Glutamatergic neuron (in vitro differentiated cells): ENCODE data around the gene VWA2. TPM values are rescaled to one million over a fixed set of nuclear protein-coding genes. Genes with fewer than 3 reads are reported as not detected.

Experiments used
- DNase-seq: peaks from one replicate; pipeline ENCODE4 v3.0.0; 2022
- H3K27ac Mint-ChIP-seq: one replicate; pipeline ENCODE4 v1.8.0; 2020; ENCODE audit warnings: mild to moderate bottlenecking, mixed read lengths, inconsistent platforms; ENCODE audit not compliant: unreplicated experiment
- H3K27me3 Mint-ChIP-seq: one replicate; pipeline ENCODE4 v1.8.0; 2020; ENCODE audit warnings: mild to moderate bottlenecking, moderate library complexity, mixed read lengths, inconsistent platforms; ENCODE audit not compliant: unreplicated experiment
- H3K36me3 Mint-ChIP-seq: one replicate; pipeline ENCODE4 v1.8.0; 2020; ENCODE audit warnings: mild to moderate bottlenecking, mixed read lengths, inconsistent platforms; ENCODE audit not compliant: unreplicated experiment
- H3K4me1 Mint-ChIP-seq: one replicate; pipeline ENCODE4 v1.8.0; 2020; ENCODE audit warnings: mild to moderate bottlenecking, low read depth, mixed read lengths, inconsistent platforms; ENCODE audit not compliant: unreplicated experiment
- H3K4me3 Mint-ChIP-seq: one replicate; pipeline ENCODE4 v1.8.0; 2020; ENCODE audit warnings: mild to moderate bottlenecking, mixed read lengths, inconsistent platforms; ENCODE audit not compliant: unreplicated experiment
- H3K9me3 Mint-ChIP-seq: one replicate; pipeline ENCODE4 v1.8.0; 2020; ENCODE audit warnings: mild to moderate bottlenecking, moderate library complexity, mixed read lengths, inconsistent platforms; ENCODE audit not compliant: unreplicated experiment
- CTCF ChIP-seq: fragments of 200-600 bp; sonication (generic); IDR thresholded peaks from one replicate; pipeline ENCODE4 v1.5.0; 2021; ENCODE audit not compliant: partially characterized antibody, unreplicated experiment
- total RNA-seq: library from RNA; stranded (reverse); fragmentation: NEBNext Ultra II Directional; extraction: Animal tissue kit (Norgen Biotek cat#: 25700); gene quantifications from one replicate; pipeline ENCODE4 v1.2.1, GENCODE V29; 2021; ENCODE audit not compliant: unreplicated experiment

VWA2 gene
- total RNA-seq, 1 donor from 2014 or later: not detected

- DNase-seq: no peak
- Mint-ChIP-seq H3K4me1 (no peaks in the 10 kb centered on the region), H3K9me3 (no peaks in the 10 kb centered on the region), H3K4me3 (no peak overlapping the region), H3K27me3 (peaks cover 4% of the 10 kb centered on the region), H3K36me3 (no peaks in the 10 kb centered on the region), H3K27ac (no peak overlapping the region)
- no peak for TF ChIP-seq CTCF
Observed at GRCh38 chr10:114257498-114257897, 18.4 kb downstream of the VWA2 start.

- TF ChIP-seq CTCF: no peak
- Mint-ChIP-seq H3K4me1 (no peaks in the 10 kb centered on the region), H3K36me3 (no peaks in the 10 kb centered on the region), H3K9me3 (no peaks in the 10 kb centered on the region), H3K27me3 (peaks cover 4% of the 10 kb centered on the region), H3K27ac (no peak overlapping the region), H3K4me3 (no peak overlapping the region)
- no peak for DNase-seq
Observed at GRCh38 chr10:114258274-114258840, 19.3 kb downstream of the VWA2 start.

- H3K27ac Mint-ChIP-seq: no peak overlapping the region
- TF ChIP-seq CTCF: no peak
- DNase-seq: no peak
- H3K36me3 Mint-ChIP-seq: no peaks in the 10 kb centered on the region
- H3K4me3 Mint-ChIP-seq: no peak overlapping the region
- no peaks in the 10 kb centered on the region for H3K4me1 Mint-ChIP-seq
- H3K9me3 Mint-ChIP-seq: no peaks in the 10 kb centered on the region
- H3K27me3 Mint-ChIP-seq: no peaks in the 10 kb centered on the region
Observed at GRCh38 chr10:114259824-114260223, 20.8 kb downstream of the VWA2 start.

GRCh38 chr10:114260366-114260765 is 21.3 kb downstream of the VWA2 start:
- DNase-seq: no peak
- Mint-ChIP-seq H3K27ac (no peak overlapping the region), H3K9me3 (no peaks in the 10 kb centered on the region), H3K4me1 (no peaks in the 10 kb centered on the region), H3K36me3 (no peaks in the 10 kb centered on the region), H3K27me3 (no peaks in the 10 kb centered on the region), H3K4me3 (no peak overlapping the region)
- no peak for TF ChIP-seq CTCF

- no peak for DNase-seq
- Mint-ChIP-seq H3K27me3 (no peaks in the 10 kb centered on the region), H3K36me3 (no peaks in the 10 kb centered on the region), H3K9me3 (no peaks in the 10 kb centered on the region), H3K4me1 (no peaks in the 10 kb centered on the region), H3K27ac (no peak overlapping the region), H3K4me3 (no peak overlapping the region)
- TF ChIP-seq CTCF: no peak
Observed at GRCh38 chr10:114261076-114261475, 22.0 kb downstream of the VWA2 start.
